HG02798 (cell line): ENCODE results near the gene ARF5.

Source experiments
- ATAC-seq: cut with Tn5 transposase; IDR thresholded peaks from one replicate; pipeline ENCODE4 v1.9.1; 2021; ENCODE audit warnings: mild to moderate bottlenecking; ENCODE audit not compliant: unreplicated experiment, poor library complexity

The ARF5 gene

DNA sequence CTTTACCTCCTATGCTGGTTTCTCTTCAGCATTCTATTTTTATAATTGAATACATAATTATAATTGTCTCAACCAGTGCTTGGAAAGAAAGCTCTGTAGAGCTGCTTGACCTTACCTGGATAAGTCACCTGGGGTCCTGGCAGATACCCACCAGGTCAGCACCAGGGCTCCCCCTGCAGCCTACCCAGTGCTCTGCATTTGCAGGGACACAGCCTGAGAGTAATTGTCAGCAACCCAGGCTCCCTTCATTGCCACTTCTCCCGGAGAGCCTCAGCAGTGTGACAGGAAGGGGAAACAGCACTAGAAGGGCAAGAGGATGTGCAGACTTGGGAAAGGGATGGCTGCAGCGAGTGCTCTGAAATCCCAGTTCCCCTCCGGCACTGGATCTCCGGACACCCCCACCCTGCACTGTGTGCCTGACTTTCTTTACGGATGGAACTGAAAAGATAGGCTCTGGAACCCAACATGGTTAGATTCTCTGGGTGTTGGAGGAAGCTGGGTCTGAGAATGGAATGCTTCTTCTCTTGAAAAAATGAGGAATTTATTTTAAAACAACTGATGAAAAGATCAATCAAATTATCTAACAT is 41.1 kb downstream of the ARF5 start:
- no peak for ATAC-seq

- no peak for ATAC-seq
These were observed 44.2 kb downstream of the ARF5 start for GRCh38 chr7:127632276-127632910.

- no peak for ATAC-seq
These were observed 47.6 kb downstream of the ARF5 start for GRCh38 chr7:127635659-127636285.

DNA sequence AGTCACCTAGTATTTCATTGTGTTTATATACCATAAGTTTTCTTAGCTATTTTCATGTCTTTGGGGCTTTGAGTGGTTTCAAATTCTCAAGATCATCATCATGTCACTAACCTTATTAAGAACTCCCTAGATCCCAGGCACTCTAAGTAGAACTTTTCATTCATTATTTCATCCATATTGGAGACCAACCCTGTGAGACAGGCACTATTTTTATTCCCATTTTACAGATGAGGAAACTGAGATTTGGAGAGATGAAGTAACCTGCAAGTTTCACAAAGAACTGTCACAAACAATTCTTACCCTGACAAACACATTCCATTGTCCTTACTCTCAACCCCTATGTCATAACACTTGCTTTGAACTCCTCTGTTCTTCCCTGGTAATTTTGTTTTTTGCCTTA is 50.0 kb downstream of the ARF5 start:
- ATAC-seq = no peak
